GM12891 (cell line): ENCODE data around the gene BTAF1.

Experiments
- PAX5 ChIP-seq: IDR thresholded peaks from 2 replicates; pipeline ENCODE4 v1.6.1; 2011; ENCODE audit warnings: low read length, moderate library complexity, mild to moderate bottlenecking; ENCODE audit not compliant: insufficient read depth, severe bottlenecking
- POLR2A ChIP-seq: IDR thresholded peaks from 2 replicates; pipeline ENCODE4 v1.6.1; 2011; ENCODE audit warnings: low read depth, low read length, control low read depth
- POLR2AphosphoS5 ChIP-seq: IDR thresholded peaks from 2 replicates; pipeline ENCODE4 v1.6.1; 2011; ENCODE audit warnings: low read depth, low read length, control low read depth
- SPI1 ChIP-seq: IDR thresholded peaks from 2 replicates; pipeline ENCODE4 v1.6.1; 2011; ENCODE audit warnings: low read depth, low read length, control low read depth
- TAF1 ChIP-seq: IDR thresholded peaks from 2 replicates; pipeline ENCODE4 v1.6.1; 2011; ENCODE audit warnings: low read depth, low read length, control low read depth

DNA sequence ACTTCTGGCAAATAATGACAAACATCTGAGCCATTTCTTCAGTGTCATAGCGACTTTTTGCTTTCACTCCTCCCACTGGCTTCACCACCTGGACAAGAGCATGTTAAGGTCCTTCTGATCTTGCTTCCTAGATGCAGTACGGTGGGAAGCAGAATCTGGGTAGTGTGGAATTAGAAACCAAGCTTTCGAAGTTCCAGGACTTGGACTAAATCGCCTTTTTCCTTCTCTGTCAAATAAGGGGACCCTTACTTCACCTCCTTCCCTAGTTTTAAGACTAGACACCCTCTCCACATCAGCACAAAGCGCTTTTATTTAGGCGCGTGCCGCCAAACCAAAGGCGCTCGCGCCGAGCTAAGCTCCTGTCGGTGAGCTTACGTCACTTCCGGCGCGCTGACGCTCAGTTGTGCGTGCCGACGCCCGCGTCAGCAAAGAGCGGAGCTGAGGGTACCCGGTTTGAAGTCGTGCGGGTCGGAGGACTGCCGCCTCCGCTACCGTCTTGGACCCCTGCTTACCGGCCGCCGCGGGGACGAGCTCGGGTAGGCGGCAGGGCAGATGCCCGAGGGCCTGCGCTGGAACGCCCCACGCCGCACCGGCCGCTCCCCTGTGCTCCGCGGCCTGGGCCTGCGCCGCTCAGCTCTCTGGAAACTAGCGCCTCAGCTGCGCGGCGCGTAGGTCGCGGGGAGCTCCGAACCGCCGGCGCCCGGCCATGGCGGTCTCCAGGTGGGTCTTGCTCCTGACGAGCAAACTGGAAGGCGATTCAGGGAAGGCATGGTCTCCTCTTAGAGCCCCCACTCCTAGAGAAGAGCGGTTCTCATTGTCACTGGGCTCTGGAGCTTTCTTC, at the start of gene BTAF1:
- TF ChIP-seq POLR2A, result peak; percentile 92
- peak; percentile 88 for TF ChIP-seq POLR2AphosphoS5
- peak; percentile 51 for TF ChIP-seq TAF1
- no peak for TF ChIP-seq SPI1
- TF ChIP-seq PAX5, result no peak
